Measurements from ENCODE around the gene C22orf15.

C22orf15 gene

DNA sequence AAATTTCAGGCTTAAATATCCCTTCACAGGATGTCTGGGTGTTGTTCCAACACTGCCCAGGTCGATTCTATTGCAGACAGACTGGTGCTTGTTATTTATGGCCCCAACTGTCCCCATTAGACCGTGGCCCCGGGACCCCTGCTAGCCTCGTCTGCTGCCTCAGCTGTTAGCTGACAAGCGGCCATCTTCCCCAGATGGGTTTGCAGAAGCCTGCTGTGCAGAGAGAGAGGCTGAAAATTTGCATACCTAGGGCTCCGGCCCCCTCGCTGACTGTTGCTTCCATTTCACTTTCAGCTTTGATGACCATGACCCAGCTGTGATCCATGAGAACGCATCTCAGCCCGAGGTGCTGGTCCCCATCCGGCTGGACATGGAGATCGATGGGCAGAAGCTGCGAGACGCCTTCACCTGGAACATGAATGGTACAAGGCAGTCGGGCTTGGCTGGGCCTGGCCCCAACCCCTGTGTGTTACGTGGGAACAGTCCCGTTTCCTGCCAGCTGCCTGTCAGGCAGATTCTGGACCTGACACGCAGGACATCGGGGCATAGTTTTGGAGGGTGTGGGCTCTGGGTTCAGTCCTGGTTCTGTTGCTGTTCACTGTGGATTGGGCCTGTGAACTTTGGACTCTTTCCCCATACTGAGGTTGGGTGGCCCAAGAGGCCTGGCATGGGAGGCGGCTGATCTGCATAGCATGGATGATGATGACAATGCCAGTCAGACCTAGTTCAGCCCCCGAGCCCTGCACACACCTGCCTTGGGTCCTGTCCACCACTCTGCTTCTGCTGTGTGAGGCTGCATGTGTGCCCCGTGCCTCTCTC, 40.4 kb downstream of the C22orf15 start:
- no peak for TF ChIP-seq CTCF (IDR thresholded peaks at IDR 0.05; ENCODE audit: poor library complexity, severe bottlenecking)
- no peak overlapping the region for H3K27ac ChIP-seq (ENCODE audit: poor library complexity, severe bottlenecking)
- DNase-seq (ENCODE audit: low spot score), result no peak
- H3K4me1 ChIP-seq (ENCODE audit: insufficient read depth, poor library complexity, severe bottlenecking), result no peaks in the 10 kb centered on the region
- ATAC-seq (ENCODE audit: low read depth), result no peak; the same call in 2 of the 3 replicates
- no peak overlapping the region for H3K4me3 ChIP-seq (ENCODE audit: severe bottlenecking)
- H3K36me3 ChIP-seq (ENCODE audit: low read depth), result peaks cover 76% of the 10 kb centered on the region
- no peaks in the 10 kb centered on the region for H3K9me3 ChIP-seq (ENCODE audit: severe bottlenecking)
- no peaks in the 10 kb centered on the region for H3K27me3 ChIP-seq (ENCODE audit: insufficient read depth, poor library complexity, severe bottlenecking)

- ATAC-seq (ENCODE audit: low read depth) (no peak), DNase-seq (ENCODE audit: low spot score) (no peak)
- Histone ChIP-seq H3K36me3 (ENCODE audit: low read depth) (peaks cover 71% of the 10 kb centered on the region), H3K4me1 (ENCODE audit: insufficient read depth, poor library complexity, severe bottlenecking) (no peaks in the 10 kb centered on the region), H3K4me3 (ENCODE audit: severe bottlenecking) (no peak overlapping the region), H3K27me3 (ENCODE audit: insufficient read depth, poor library complexity, severe bottlenecking) (no peaks in the 10 kb centered on the region), H3K27ac (ENCODE audit: poor library complexity, severe bottlenecking) (no peak overlapping the region), H3K9me3 (ENCODE audit: severe bottlenecking) (no peaks in the 10 kb centered on the region)
- no peak for TF ChIP-seq CTCF (IDR thresholded peaks at IDR 0.05; ENCODE audit: poor library complexity, severe bottlenecking)
Measured at GRCh38 chr22:23804781-23805291, 42.0 kb downstream of the C22orf15 start.

DNA sequence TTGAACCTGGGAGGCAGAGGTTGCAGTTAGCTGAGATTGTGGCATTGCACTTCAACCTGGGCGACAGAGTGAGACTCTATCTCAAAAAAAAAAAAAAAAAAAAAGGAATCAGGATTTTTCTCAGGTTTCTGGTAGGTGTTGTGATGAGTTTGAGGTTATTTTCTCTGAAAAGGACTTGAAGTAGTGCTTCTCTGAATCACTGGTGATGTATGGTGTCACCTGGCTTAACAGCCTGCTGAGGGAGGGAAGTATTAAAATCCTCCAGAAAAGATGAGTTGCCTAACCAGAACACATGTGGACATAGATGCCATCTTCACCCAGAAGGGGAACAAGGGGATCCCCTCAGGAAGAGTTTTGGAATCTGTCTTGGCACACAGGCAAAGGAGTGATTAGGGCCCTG, 44.0 kb downstream of the C22orf15 start:
- DNase-seq (ENCODE audit: low spot score), result no peak
- ATAC-seq (ENCODE audit: low read depth), result no peak
- no peaks in the 10 kb centered on the region for H3K9me3 ChIP-seq (ENCODE audit: severe bottlenecking)
- H3K27ac ChIP-seq (ENCODE audit: poor library complexity, severe bottlenecking), result no peak overlapping the region
- no peak overlapping the region for H3K4me3 ChIP-seq (ENCODE audit: severe bottlenecking)
- H3K36me3 ChIP-seq (ENCODE audit: low read depth), result peaks cover 59% of the 10 kb centered on the region
- no peaks in the 10 kb centered on the region for H3K4me1 ChIP-seq (ENCODE audit: insufficient read depth, poor library complexity, severe bottlenecking)
- H3K27me3 ChIP-seq (ENCODE audit: insufficient read depth, poor library complexity, severe bottlenecking), result no peaks in the 10 kb centered on the region
- no peak for TF ChIP-seq CTCF (IDR thresholded peaks at IDR 0.05; ENCODE audit: poor library complexity, severe bottlenecking)

GRCh38 chr22:23812378-23812777, 49.6 kb downstream of the C22orf15 start:
- DNase-seq (ENCODE audit: low spot score) (no peak), ATAC-seq (ENCODE audit: low read depth) (no peak)
- Histone ChIP-seq H3K27me3 (ENCODE audit: insufficient read depth, poor library complexity, severe bottlenecking) (no peaks in the 10 kb centered on the region), H3K9me3 (ENCODE audit: severe bottlenecking) (no peaks in the 10 kb centered on the region), H3K4me3 (ENCODE audit: severe bottlenecking) (no peak overlapping the region), H3K4me1 (ENCODE audit: insufficient read depth, poor library complexity, severe bottlenecking) (no peaks in the 10 kb centered on the region), H3K36me3 (ENCODE audit: low read depth) (peaks cover 28% of the 10 kb centered on the region), H3K27ac (ENCODE audit: poor library complexity, severe bottlenecking) (no peak overlapping the region)
- no peak for TF ChIP-seq CTCF (IDR thresholded peaks at IDR 0.05; ENCODE audit: poor library complexity, severe bottlenecking)
